ENCODE results near the gene OLIG3.

OLIG3 gene

GRCh38 chr6:137512757-137513605 lies 18.8 kb upstream of the OLIG3 start:
- peaks cover 77% of the 10 kb centered on the region for H3K27me3 Mint-ChIP-seq (ENCODE audit: low read depth)
- H3K9me3 Mint-ChIP-seq = peaks cover 4% of the 10 kb centered on the region
- no peaks in the 10 kb centered on the region for H3K4me1 Mint-ChIP-seq (ENCODE audit: low read depth)
- H3K4me3 Mint-ChIP-seq = no peak overlapping the region
- no peak overlapping the region for H3K27ac Mint-ChIP-seq
- no peak for DNase-seq (ENCODE audit: low spot score)
- no peaks in the 10 kb centered on the region for H3K36me3 Mint-ChIP-seq (ENCODE audit: low read depth)

- no peak for DNase-seq (ENCODE audit: low spot score)
- H3K9me3 Mint-ChIP-seq = peaks cover 4% of the 10 kb centered on the region
- H3K27ac Mint-ChIP-seq = no peak overlapping the region
- peaks cover 69% of the 10 kb centered on the region for H3K27me3 Mint-ChIP-seq (ENCODE audit: low read depth)
- no peaks in the 10 kb centered on the region for H3K4me1 Mint-ChIP-seq (ENCODE audit: low read depth)
- H3K4me3 Mint-ChIP-seq = no peak overlapping the region
- H3K36me3 Mint-ChIP-seq (ENCODE audit: low read depth) = no peaks in the 10 kb centered on the region
Measured at GRCh38 chr6:137510923-137511322, 16.7 kb upstream of the OLIG3 start.

- Mint-ChIP-seq H3K27ac (no peak overlapping the region), H3K27me3 (ENCODE audit: low read depth) (peaks cover 81% of the 10 kb centered on the region), H3K4me1 (ENCODE audit: low read depth) (peaks cover 25% of the 10 kb centered on the region), H3K4me3 (no peak overlapping the region), H3K36me3 (ENCODE audit: low read depth) (peaks cover 8% of the 10 kb centered on the region), H3K9me3 (no peaks in the 10 kb centered on the region)
- no peak for DNase-seq (ENCODE audit: low spot score)
Measured at GRCh38 chr6:137498481-137499190, 4.4 kb upstream of the OLIG3 start.

- H3K27ac Mint-ChIP-seq = no peak overlapping the region
- peaks cover 26% of the 10 kb centered on the region for H3K4me1 Mint-ChIP-seq (ENCODE audit: low read depth)
Measured at GRCh38 chr6:137497721-137498463, 3.7 kb upstream of the OLIG3 start.

DNA sequence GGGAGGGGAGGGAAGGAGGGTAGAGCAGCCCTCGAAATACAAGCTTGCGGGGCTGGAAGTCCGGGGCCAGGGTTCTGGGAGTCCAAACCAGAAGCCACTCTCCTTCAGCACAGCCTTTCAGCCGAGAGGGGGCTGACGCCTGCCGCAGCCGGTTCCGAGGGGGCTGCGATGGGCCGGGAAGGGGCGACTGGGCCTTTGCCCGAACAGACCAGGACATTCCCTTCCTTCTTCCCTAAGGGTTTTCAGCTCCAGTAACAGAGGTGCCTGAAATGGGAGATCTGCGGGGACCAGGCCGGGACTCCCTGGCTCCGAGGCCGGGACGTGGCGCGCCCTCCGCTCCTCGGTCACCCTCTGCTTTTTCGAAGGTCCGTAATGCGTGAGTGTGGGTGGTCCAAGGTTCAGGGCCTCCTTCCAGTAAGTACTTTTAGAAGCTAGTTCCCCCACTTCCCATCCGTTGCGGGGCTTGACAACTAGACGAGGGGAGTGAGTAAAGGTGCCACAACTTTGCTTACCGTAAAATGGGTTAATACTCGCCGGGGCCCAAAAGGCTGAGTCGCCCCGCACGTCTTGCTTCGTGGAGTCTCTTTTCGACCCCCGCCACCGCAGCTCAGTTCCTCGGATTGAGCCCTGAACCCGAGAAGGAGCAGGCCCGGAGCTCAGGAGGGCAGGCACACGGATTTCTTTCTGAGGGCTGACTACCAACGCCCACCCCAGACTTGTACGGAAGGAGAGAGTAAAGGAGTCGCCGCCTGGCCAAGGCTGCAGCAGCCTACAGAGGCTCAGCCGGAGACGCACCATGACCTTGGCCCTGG lies 2.9 kb upstream of the OLIG3 start:
- Mint-ChIP-seq H3K9me3 (no peaks in the 10 kb centered on the region), H3K27ac (peak overlapping the region; percentile 5), H3K27me3 (ENCODE audit: low read depth) (peaks cover 83% of the 10 kb centered on the region), H3K36me3 (ENCODE audit: low read depth) (peaks cover 11% of the 10 kb centered on the region), H3K4me3 (peak overlapping the region; percentile 66), H3K4me1 (ENCODE audit: low read depth) (peaks cover 34% of the 10 kb centered on the region)
- no peak for DNase-seq (ENCODE audit: low spot score)

More at GRCh38 chr6:137497721-137498463, 3.7 kb upstream of the OLIG3 start:
- no peak for DNase-seq (ENCODE audit: low spot score)
- peaks cover 81% of the 10 kb centered on the region for H3K27me3 Mint-ChIP-seq (ENCODE audit: low read depth)
- H3K9me3 Mint-ChIP-seq = no peaks in the 10 kb centered on the region
- peaks cover 8% of the 10 kb centered on the region for H3K36me3 Mint-ChIP-seq (ENCODE audit: low read depth)
- peak overlapping the region; percentile 24 for H3K4me3 Mint-ChIP-seq

DNA sequence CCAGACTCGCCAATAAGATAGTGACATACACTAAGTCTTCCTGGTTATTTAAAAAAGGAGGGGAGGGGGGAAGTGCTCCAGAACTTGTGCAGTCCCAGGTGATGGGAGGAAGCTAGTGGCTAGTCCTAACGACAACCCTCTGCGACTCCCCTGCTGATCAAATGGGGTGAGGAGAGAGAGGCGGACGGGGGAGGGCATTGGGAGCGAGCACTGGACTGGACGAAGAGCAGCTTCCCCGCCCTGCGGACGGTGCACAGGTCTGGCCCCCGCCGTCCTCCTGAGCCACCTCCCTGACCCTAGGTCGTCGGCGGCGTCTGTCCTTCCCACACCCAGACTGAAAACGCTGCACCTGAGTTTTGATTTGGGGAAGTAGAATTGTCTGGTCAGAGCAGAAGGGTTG lies 2.2 kb upstream of the OLIG3 start:
- Mint-ChIP-seq H3K27ac (peak overlapping the region; percentile 21), H3K4me3 (peak overlapping the region; percentile 32), H3K27me3 (ENCODE audit: low read depth) (peaks cover 84% of the 10 kb centered on the region), H3K36me3 (ENCODE audit: low read depth) (peaks cover 11% of the 10 kb centered on the region), H3K4me1 (ENCODE audit: low read depth) (peaks cover 34% of the 10 kb centered on the region), H3K9me3 (no peaks in the 10 kb centered on the region)
- DNase-seq (ENCODE audit: low spot score) = no peak

DNA sequence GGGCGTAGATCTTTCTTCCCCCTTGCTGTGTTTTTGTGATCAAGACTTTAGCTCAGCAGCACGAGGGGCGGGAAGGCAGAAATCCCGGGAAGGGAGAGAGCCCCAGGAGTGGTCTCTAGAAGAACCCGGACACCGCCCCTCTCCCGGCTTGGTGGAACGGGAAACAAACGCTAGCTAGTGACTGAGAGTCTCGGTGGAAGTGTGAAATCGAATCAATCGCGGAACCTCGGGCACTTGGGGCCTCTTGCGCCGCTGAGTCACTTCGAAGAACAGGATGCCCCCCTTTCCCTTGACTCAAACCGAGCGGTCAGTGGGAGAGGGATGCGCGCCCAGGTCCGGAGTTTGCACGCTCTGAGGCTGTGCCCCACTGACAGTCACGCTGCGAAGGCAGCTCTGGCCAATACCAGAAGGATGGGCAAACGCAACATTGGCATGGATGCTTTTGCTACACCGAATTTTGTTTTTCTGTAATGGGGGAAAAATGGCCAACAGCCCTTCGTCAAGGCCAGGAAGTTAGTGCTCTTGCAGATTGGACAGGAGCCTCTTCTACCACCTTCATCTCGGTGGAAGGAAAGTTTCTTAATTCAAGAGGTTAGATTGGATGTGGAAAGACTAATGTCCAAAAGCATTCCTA lies 1.6 kb upstream of the OLIG3 start:
- H3K4me3 Mint-ChIP-seq = peak overlapping the region; percentile 32
- peaks cover 86% of the 10 kb centered on the region for H3K27me3 Mint-ChIP-seq (ENCODE audit: low read depth)
- H3K27ac Mint-ChIP-seq = peak overlapping the region; percentile 21
- DNase-seq (ENCODE audit: low spot score) = no peak
- H3K4me1 Mint-ChIP-seq (ENCODE audit: low read depth) = peaks cover 35% of the 10 kb centered on the region
- H3K9me3 Mint-ChIP-seq = no peaks in the 10 kb centered on the region
- peaks cover 11% of the 10 kb centered on the region for H3K36me3 Mint-ChIP-seq (ENCODE audit: low read depth)

- no peak for DNase-seq (ENCODE audit: low spot score)
- H3K9me3 Mint-ChIP-seq = no peaks in the 10 kb centered on the region
- peaks cover 92% of the 10 kb centered on the region for H3K27me3 Mint-ChIP-seq (ENCODE audit: low read depth)
- H3K27ac Mint-ChIP-seq = peak overlapping the region; percentile 72
- H3K4me3 Mint-ChIP-seq = peak overlapping the region; percentile 54
- H3K36me3 Mint-ChIP-seq (ENCODE audit: low read depth) = peaks cover 11% of the 10 kb centered on the region
- peaks cover 35% of the 10 kb centered on the region for H3K4me1 Mint-ChIP-seq (ENCODE audit: low read depth)
Measured at GRCh38 chr6:137494988-137495702, 951 bp upstream of the OLIG3 start.

- peaks cover 93% of the 10 kb centered on the region for H3K27me3 Mint-ChIP-seq (ENCODE audit: low read depth)
- H3K9me3 Mint-ChIP-seq = no peaks in the 10 kb centered on the region
- H3K36me3 Mint-ChIP-seq (ENCODE audit: low read depth) = peaks cover 11% of the 10 kb centered on the region
- H3K4me1 Mint-ChIP-seq (ENCODE audit: low read depth) = peaks cover 35% of the 10 kb centered on the region
- H3K27ac Mint-ChIP-seq = no peak overlapping the region
- DNase-seq (ENCODE audit: low spot score) = no peak
- H3K4me3 Mint-ChIP-seq = peak overlapping the region; percentile 54
Measured at GRCh38 chr6:137493218-137494038, 766 bp downstream of the OLIG3 start.

DNA sequence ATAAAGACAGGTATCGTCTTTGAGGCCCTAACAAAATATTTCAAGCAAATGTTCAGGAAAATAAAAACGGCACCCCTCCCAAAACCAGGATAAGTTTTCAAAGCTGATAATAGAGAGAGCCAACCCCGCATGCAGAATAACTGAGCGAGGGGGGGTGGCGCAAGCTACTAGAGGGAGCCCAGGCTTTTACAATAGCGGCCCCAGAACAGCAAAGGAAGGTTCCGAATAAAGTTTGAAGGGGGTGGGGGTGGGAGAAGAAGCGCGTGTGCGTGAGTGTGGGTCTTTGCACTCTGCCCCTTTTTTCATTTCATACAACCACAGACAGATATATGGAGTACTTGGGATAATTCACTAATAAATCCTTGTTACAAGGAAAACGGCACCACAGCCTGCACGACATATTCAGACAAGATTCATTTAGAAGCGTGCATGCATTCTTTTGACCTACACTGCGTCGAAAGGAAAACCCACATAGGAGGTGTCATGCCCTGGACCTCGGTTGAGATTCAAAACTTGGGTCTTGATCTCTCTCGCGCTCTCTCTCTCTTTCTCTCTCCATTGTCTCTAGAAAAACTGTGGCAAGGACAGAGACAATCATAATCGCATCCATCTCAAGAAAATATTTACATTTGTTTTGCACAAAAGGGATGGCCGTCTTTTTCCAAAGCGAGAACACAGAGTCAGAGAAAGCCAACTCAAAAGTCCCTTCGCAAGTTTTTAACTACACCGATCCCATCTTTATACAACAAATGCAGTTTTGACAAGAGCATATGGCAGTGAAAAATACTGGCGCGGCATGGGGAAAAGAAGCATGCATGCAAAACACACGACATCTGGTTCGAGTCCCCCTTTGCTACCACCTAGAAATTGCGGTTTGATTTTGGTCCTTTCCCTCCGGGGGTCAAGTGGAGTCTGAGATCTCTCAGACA lies 1.6 kb downstream of the OLIG3 start:
- H3K4me1 Mint-ChIP-seq (ENCODE audit: low read depth) = peaks cover 33% of the 10 kb centered on the region
- H3K9me3 Mint-ChIP-seq = no peaks in the 10 kb centered on the region
- peaks cover 93% of the 10 kb centered on the region for H3K27me3 Mint-ChIP-seq (ENCODE audit: low read depth)
- peak overlapping the region; percentile 62 for H3K27ac Mint-ChIP-seq
- H3K36me3 Mint-ChIP-seq (ENCODE audit: low read depth) = peaks cover 11% of the 10 kb centered on the region
- DNase-seq (ENCODE audit: low spot score) = no peak
- H3K4me3 Mint-ChIP-seq = peak overlapping the region; percentile 49

- Mint-ChIP-seq H3K9me3 (no peaks in the 10 kb centered on the region), H3K4me1 (ENCODE audit: low read depth) (peaks cover 36% of the 10 kb centered on the region)
Measured at GRCh38 chr6:137491478-137491877, 2.7 kb downstream of the OLIG3 start.

More at GRCh38 chr6:137491478-137491877, 2.7 kb downstream of the OLIG3 start:
- H3K4me3 Mint-ChIP-seq = no peak overlapping the region
- DNase-seq (ENCODE audit: low spot score) = no peak
- peaks cover 11% of the 10 kb centered on the region for H3K36me3 Mint-ChIP-seq (ENCODE audit: low read depth)
- no peak overlapping the region for H3K27ac Mint-ChIP-seq
- peaks cover 95% of the 10 kb centered on the region for H3K27me3 Mint-ChIP-seq (ENCODE audit: low read depth)

All from T-helper 2 cell treated with Interferon-gamma antibody and Interleukin-4, amounts not matched to agents 5 μg/mL and 100 μg/mL, for 36 hours (primary cell).